Mesendoderm (in vitro differentiated cells): ENCODE data around the gene PTPRZ1.

Experiments used
- DNase-seq: peaks from one replicate; pipeline ENCODE4 v3.0.0; 2013
- H2AK5ac ChIP-seq: 2 replicates; pipeline ENCODE4 v1.6.1; 2013; ENCODE audit warnings: low read length, inconsistent platforms
- H2BK120ac ChIP-seq: 2 replicates; pipeline ENCODE4 v1.6.1; 2013; ENCODE audit warnings: low read depth, mild to moderate bottlenecking, low read length, moderate library complexity, mixed read lengths
- H2BK15ac ChIP-seq: replicated peaks from 2 replicates; pipeline ENCODE4 v1.6.1; 2013; ENCODE audit warnings: low read depth, mild to moderate bottlenecking, moderate library complexity
- H2BK5ac ChIP-seq: 2 replicates; pipeline ENCODE4 v1.6.1; 2013; ENCODE audit warnings: low read length, inconsistent platforms
- H3K18ac ChIP-seq: 2 replicates; pipeline ENCODE4 v1.6.1; 2013; ENCODE audit warnings: mild to moderate bottlenecking, low read length, mixed read lengths
- H3K23ac ChIP-seq: one replicate; pipeline ENCODE4 v1.6.1; 2013; ENCODE audit warnings: low read length
- H3K27ac ChIP-seq: 2 replicates; pipeline ENCODE4 v1.5.1; 2013; ENCODE audit warnings: low read depth, mild to moderate bottlenecking, inconsistent platforms, low read length, moderate library complexity
- H3K27me3 ChIP-seq: 2 replicates; pipeline ENCODE4 v1.6.1; 2013; ENCODE audit warnings: low read length, control low read depth, mild to moderate bottlenecking, inconsistent platforms; ENCODE audit not compliant: insufficient read depth, poor library complexity
- H3K36me3 ChIP-seq: 2 replicates; pipeline ENCODE4 v1.6.1; 2013; ENCODE audit warnings: low read length, inconsistent platforms; ENCODE audit not compliant: control insufficient read depth, insufficient read depth
- H3K4ac ChIP-seq: one replicate; pipeline ENCODE4 v1.6.1; 2013; ENCODE audit warnings: low read depth, mild to moderate bottlenecking, low read length, moderate library complexity
- H3K4me1 ChIP-seq: 2 replicates; pipeline ENCODE4 v1.6.1; 2013; ENCODE audit warnings: low read depth, low read length, inconsistent platforms; ENCODE audit not compliant: control insufficient read depth
- H3K4me2 ChIP-seq: 2 replicates; pipeline ENCODE4 v1.6.1; 2013; ENCODE audit warnings: low read length
- H3K4me3 ChIP-seq: 2 replicates; pipeline ENCODE4 v1.5.1; 2013; ENCODE audit warnings: mild to moderate bottlenecking, low read length
- H3K56ac ChIP-seq: one replicate; pipeline ENCODE4 v1.6.1; 2013; ENCODE audit warnings: low read length
- H3K79me1 ChIP-seq: 2 replicates; pipeline ENCODE4 v1.6.1; 2013; ENCODE audit warnings: low read length, inconsistent platforms
- H3K79me2 ChIP-seq: 2 replicates; pipeline ENCODE4 v1.6.1; 2013; ENCODE audit warnings: mild to moderate bottlenecking, low read length; ENCODE audit not compliant: control insufficient read depth, insufficient read depth
- H3K9ac ChIP-seq: 2 replicates; pipeline ENCODE4 v1.6.1; 2013; ENCODE audit warnings: low read length, inconsistent platforms
- H4K5ac ChIP-seq: one replicate; pipeline ENCODE4 v1.6.1; 2013; ENCODE audit warnings: low read length
- H4K8ac ChIP-seq: one replicate; pipeline ENCODE4 v1.6.1; 2013; ENCODE audit warnings: low read depth, mild to moderate bottlenecking, control low read depth, low read length, moderate library complexity
- WGBS: extraction: QIAGEN DNeasy Blood & Tissue Kit; methylation state at CpG from one replicate; pipeline ENCODE4 v1.1.7; 2013; ENCODE audit warnings: low lambda C conversion rate, missing lambda C conversion rate; ENCODE audit not compliant: insufficient coverage; ENCODE audit errors: extremely low coverage; 5-methylcytosine and 5-hydroxymethylcytosine counted together

The PTPRZ1 gene

DNA sequence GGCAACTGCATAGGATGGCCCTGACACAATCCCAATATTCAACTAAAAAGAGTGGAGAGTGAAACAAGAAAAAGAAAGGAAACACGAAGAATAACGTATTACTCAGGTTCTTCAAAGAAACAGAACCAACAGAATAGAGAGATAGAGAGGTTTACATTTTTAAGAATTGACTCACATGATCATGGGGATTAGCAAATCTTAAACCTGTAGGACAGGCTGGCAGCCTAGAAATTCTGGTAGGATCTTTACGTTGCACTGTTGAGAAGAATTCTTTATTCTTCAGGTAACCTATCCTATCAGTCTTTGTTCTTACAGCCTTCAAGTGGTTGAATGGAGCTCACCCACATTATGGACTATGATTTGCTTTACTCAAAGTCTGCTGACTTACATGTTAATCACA is 167.2 kb downstream of the PTPRZ1 start:
- Histone ChIP-seq H3K9ac (no peak overlapping the region), H3K27ac (no peak overlapping the region), H3K4me2 (no peak overlapping the region), H3K56ac (no peak overlapping the region), H3K79me2 (no peaks in the 10 kb centered on the region), H3K36me3 (no peaks in the 10 kb centered on the region), H3K18ac (no peak overlapping the region), H3K4me1 (no peaks in the 10 kb centered on the region), H2BK5ac (no peak overlapping the region), H3K4ac (no peak overlapping the region), H3K4me3 (no peak overlapping the region), H4K8ac (no peak overlapping the region), H4K5ac (no peak overlapping the region), H3K27me3 (no peaks in the 10 kb centered on the region), H3K79me1 (no peaks in the 10 kb centered on the region), H2AK5ac (no peak overlapping the region), H3K23ac (no peak overlapping the region), H2BK15ac (no peak overlapping the region), H2BK120ac (no peak overlapping the region)
- WGBS, result no CpG with 5 or more reads among the region's 3 CpGs
- DNase-seq, result no peak

- no peak overlapping the region for H3K4ac ChIP-seq
Observed at GRCh38 chr7:122046402-122046801, 173.4 kb downstream of the PTPRZ1 start.

GRCh38 chr7:122054393-122054792 is 181.4 kb downstream of the PTPRZ1 start:
- Histone ChIP-seq H3K56ac (no peak overlapping the region), H4K5ac (no peak overlapping the region), H2BK5ac (no peak overlapping the region), H3K23ac (no peak overlapping the region), H3K79me1 (no peaks in the 10 kb centered on the region), H2BK120ac (no peak overlapping the region), H3K4ac (no peak overlapping the region), H3K4me2 (no peak overlapping the region), H4K8ac (no peak overlapping the region), H3K4me3 (no peak overlapping the region), H3K27me3 (no peaks in the 10 kb centered on the region), H3K18ac (no peak overlapping the region), H3K27ac (no peak overlapping the region), H3K9ac (no peak overlapping the region), H3K36me3 (no peaks in the 10 kb centered on the region), H2BK15ac (no peak overlapping the region), H2AK5ac (no peak overlapping the region), H3K79me2 (no peaks in the 10 kb centered on the region), H3K4me1 (no peaks in the 10 kb centered on the region)
- no peak for DNase-seq
- no CpG with 5 or more reads among the region's 1 CpG for WGBS

More at GRCh38 chr7:122046402-122046801, 173.4 kb downstream of the PTPRZ1 start:
- DNase-seq, result no peak
- H3K9ac ChIP-seq, result no peak overlapping the region
- no peak overlapping the region for H4K8ac ChIP-seq
- H3K56ac ChIP-seq, result no peak overlapping the region
- WGBS, result no CpG with 5 or more reads among the region's 3 CpGs
- no peak overlapping the region for H3K18ac ChIP-seq
- no peak overlapping the region for H3K23ac ChIP-seq
- no peak overlapping the region for H2BK120ac ChIP-seq
- no peaks in the 10 kb centered on the region for H3K79me1 ChIP-seq
- no peaks in the 10 kb centered on the region for H3K79me2 ChIP-seq
- no peak overlapping the region for H2BK5ac ChIP-seq
- H3K27me3 ChIP-seq, result no peaks in the 10 kb centered on the region
- H3K36me3 ChIP-seq, result no peaks in the 10 kb centered on the region
- no peak overlapping the region for H2BK15ac ChIP-seq
- H4K5ac ChIP-seq, result no peak overlapping the region
- no peak overlapping the region for H3K27ac ChIP-seq
- H2AK5ac ChIP-seq, result no peak overlapping the region
- H3K4me1 ChIP-seq, result no peaks in the 10 kb centered on the region
- H3K4me3 ChIP-seq, result no peak overlapping the region
- H3K4me2 ChIP-seq, result no peak overlapping the region

DNA sequence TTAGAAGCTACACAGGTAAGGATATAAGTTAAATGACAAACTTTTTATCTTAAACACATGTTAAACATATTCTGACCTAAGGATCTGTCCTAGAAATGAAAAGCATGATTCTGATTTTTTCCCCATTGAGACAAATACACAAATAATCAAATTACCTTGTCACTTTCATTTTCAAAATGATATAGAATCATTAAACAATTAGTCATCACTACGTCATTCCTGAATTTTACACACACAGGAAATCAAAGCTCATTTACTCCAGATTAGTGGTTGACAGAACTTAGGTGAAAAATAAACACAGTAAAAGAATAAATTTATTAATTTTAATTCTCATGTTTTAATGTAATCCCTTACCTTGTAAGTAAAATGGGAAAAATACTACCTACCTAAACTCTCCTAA is 182.1 kb downstream of the PTPRZ1 start:
- no peak for DNase-seq
- no peaks in the 10 kb centered on the region for H3K79me1 ChIP-seq
- H3K36me3 ChIP-seq, result no peaks in the 10 kb centered on the region
- H3K4ac ChIP-seq, result no peak overlapping the region
- H3K27me3 ChIP-seq, result no peaks in the 10 kb centered on the region
- H2AK5ac ChIP-seq, result no peak overlapping the region
- no peak overlapping the region for H3K18ac ChIP-seq
- H4K5ac ChIP-seq, result no peak overlapping the region
- no peaks in the 10 kb centered on the region for H3K4me1 ChIP-seq
- H3K27ac ChIP-seq, result no peak overlapping the region
- no peak overlapping the region for H3K23ac ChIP-seq
- no peak overlapping the region for H3K56ac ChIP-seq
- no CpG with 5 or more reads among the region's 1 CpG for WGBS
- H2BK15ac ChIP-seq, result no peak overlapping the region
- H2BK5ac ChIP-seq, result no peak overlapping the region
- no peak overlapping the region for H3K4me3 ChIP-seq
- H3K4me2 ChIP-seq, result no peak overlapping the region
- no peak overlapping the region for H2BK120ac ChIP-seq
- no peak overlapping the region for H4K8ac ChIP-seq
- H3K9ac ChIP-seq, result no peak overlapping the region
- no peaks in the 10 kb centered on the region for H3K79me2 ChIP-seq

DNA sequence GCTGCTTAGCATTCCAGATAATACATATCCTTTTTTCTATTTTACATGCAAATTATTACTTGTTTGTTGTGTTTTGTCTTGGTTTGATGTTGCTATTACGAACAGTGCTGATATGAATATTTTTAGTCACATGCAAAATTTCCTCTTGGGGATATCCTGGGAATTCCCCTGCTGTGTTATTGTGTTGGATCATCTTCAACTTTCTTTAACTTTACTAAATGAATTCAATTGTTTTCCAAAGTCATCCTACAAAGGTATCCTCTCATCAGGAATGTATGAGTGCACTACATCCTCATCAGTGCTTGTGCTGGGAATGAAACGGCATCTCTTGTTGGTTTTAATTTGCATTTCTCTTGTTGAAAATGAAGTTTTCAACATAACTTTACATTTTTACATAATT is 184.0 kb downstream of the PTPRZ1 start:
- Histone ChIP-seq H3K79me1 (no peaks in the 10 kb centered on the region), H2BK5ac (no peak overlapping the region), H3K36me3 (no peaks in the 10 kb centered on the region), H3K4ac (no peak overlapping the region), H3K4me1 (no peaks in the 10 kb centered on the region), H2BK120ac (no peak overlapping the region), H4K8ac (no peak overlapping the region), H3K4me3 (no peak overlapping the region), H3K56ac (no peak overlapping the region), H4K5ac (no peak overlapping the region), H3K27me3 (no peaks in the 10 kb centered on the region), H3K23ac (no peak overlapping the region), H3K4me2 (no peak overlapping the region), H3K18ac (no peak overlapping the region), H2AK5ac (no peak overlapping the region), H3K79me2 (no peaks in the 10 kb centered on the region), H3K9ac (no peak overlapping the region), H3K27ac (no peak overlapping the region), H2BK15ac (no peak overlapping the region)
- no peak for DNase-seq
- no CpG with 5 or more reads among the region's 2 CpGs for WGBS

GRCh38 chr7:122059542-122059941 is 186.6 kb downstream of the PTPRZ1 start:
- H3K4me2 ChIP-seq, result no peak overlapping the region
- no peak overlapping the region for H3K9ac ChIP-seq
- H3K4me3 ChIP-seq, result no peak overlapping the region
- no peak overlapping the region for H3K23ac ChIP-seq
- no peaks in the 10 kb centered on the region for H3K4me1 ChIP-seq
- no peak overlapping the region for H2AK5ac ChIP-seq
- no peaks in the 10 kb centered on the region for H3K79me2 ChIP-seq
- H3K36me3 ChIP-seq, result no peaks in the 10 kb centered on the region
- H3K27me3 ChIP-seq, result no peaks in the 10 kb centered on the region
- DNase-seq, result no peak
- no peak overlapping the region for H3K56ac ChIP-seq
- H2BK5ac ChIP-seq, result no peak overlapping the region
- H3K4ac ChIP-seq, result no peak overlapping the region
- H2BK15ac ChIP-seq, result no peak overlapping the region
- H3K27ac ChIP-seq, result no peak overlapping the region
- H3K18ac ChIP-seq, result no peak overlapping the region
- no peak overlapping the region for H2BK120ac ChIP-seq
- H4K8ac ChIP-seq, result no peak overlapping the region
- no CpG with 5 or more reads among the region's 4 CpGs for WGBS
- no peak overlapping the region for H4K5ac ChIP-seq
- no peaks in the 10 kb centered on the region for H3K79me1 ChIP-seq
